ENCODE measurements around the gene TNFRSF14. TPM values are rescaled to one million over a fixed set of nuclear protein-coding genes. Genes with fewer than 3 reads are reported as not detected.
A peak's percentile ranks its signal among the peaks of the same experiment; 100 is the strongest.

TNFRSF14 gene
- total RNA-seq, 1 donor from 2014 or later = 152 TPM

GRCh38 chr1:2529784-2530512 lies 26.2 kb upstream of the TNFRSF14 start, which contains the start of gene HES5:
Gene HES5 (minus strand): TSS chr1:2530263. CDS start chr1:2530164, 99 bp downstream.
- Histone ChIP-seq H3K36me3 (no peaks in the 10 kb centered on the region), H3K4me3 (peak within 1 kb of the TSS; percentile 51), H3K9me3 (no peaks in the 10 kb centered on the region), H3K4me1 (peaks cover 67% of the 10 kb centered on the region), H3K27ac (peak within 1 kb of the TSS; percentile 41), H3K27me3 (ENCODE audit: low read depth) (peaks cover 59% of the 10 kb centered on the region)
- ATAC-seq (peak; percentile 5 to 19), DNase-seq (no peak)
- intact Hi-C loops (cut with DNase I) = no loop called here
- TF ChIP-seq, protein P1, sequence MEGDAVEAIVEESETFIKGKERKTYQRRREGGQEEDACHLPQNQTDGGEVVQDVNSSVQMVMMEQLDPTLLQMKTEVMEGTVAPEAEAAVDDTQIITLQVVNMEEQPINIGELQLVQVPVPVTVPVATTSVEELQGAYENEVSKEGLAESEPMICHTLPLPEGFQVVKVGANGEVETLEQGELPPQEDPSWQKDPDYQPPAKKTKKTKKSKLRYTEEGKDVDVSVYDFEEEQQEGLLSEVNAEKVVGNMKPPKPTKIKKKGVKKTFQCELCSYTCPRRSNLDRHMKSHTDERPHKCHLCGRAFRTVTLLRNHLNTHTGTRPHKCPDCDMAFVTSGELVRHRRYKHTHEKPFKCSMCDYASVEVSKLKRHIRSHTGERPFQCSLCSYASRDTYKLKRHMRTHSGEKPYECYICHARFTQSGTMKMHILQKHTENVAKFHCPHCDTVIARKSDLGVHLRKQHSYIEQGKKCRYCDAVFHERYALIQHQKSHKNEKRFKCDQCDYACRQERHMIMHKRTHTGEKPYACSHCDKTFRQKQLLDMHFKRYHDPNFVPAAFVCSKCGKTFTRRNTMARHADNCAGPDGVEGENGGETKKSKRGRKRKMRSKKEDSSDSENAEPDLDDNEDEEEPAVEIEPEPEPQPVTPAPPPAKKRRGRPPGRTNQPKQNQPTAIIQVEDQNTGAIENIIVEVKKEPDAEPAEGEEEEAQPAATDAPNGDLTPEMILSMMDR (IDR thresholded peaks at IDR 0.05) = no peak

DNA sequence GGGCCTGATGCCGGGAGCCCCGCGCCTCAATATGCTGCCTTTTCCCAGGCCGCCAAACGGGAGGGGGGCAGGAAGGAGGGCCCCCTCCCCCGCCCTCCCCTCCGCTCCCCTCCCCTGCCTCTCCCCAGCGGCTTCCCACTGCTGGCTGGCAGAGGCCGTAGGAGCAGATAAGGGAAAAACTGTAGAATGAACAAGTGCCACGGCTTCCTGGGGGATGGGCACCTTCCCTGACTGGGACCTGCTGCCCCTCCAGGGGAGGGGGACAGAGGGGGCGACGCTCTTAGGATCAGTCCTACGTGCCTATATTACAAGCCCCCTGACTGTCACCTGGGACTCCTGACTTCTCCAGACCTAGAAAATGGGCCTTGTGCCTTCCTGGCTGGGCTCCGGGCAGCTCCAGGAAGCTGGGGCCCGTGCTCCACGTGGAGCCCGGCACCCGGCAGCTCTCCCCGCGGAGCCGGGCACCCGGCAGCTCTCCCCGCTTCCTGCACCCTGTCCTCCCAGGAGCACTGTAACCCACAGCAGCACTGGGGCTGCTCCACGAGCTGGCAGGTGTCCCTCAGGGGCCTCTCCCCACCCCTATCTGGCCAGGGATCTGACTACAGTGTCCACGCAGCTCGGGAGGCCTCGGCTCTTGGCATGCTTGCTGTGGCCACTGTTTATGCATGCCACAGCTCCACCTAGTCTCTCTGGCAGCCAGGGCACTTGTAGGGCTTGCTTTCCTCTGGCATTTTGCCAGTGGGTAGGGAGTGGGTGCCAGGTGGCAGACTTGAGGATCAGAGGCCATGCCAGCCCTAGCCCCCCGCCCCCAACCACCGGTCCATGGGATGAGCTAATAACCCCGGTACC lies 25.4 kb upstream of the TNFRSF14 start:
- intact Hi-C loops (cut with DNase I) = no loop called here
- ATAC-seq (peak; percentile 19 to 42), DNase-seq (no peak)
- H3K36me3 ChIP-seq = no peaks in the 10 kb centered on the region
- peaks cover 59% of the 10 kb centered on the region for H3K27me3 ChIP-seq (ENCODE audit: low read depth)
- H3K4me1 ChIP-seq = peaks cover 64% of the 10 kb centered on the region
- no peaks in the 10 kb centered on the region for H3K9me3 ChIP-seq
- peak overlapping the region; percentile 41 for H3K27ac ChIP-seq
- H3K4me3 ChIP-seq = peak overlapping the region; percentile 51
- TF ChIP-seq, protein P1 (IDR thresholded peaks at IDR 0.05) = no peak

GRCh38 chr1:2532485-2533160 lies 23.5 kb upstream of the TNFRSF14 start:
- TF ChIP-seq, protein P1 (IDR thresholded peaks at IDR 0.05) = no peak
- ATAC-seq (no peak), DNase-seq (no peak)
- Histone ChIP-seq H3K27ac (no peak overlapping the region), H3K27me3 (ENCODE audit: low read depth) (peaks cover 55% of the 10 kb centered on the region), H3K9me3 (no peaks in the 10 kb centered on the region), H3K36me3 (no peaks in the 10 kb centered on the region), H3K4me3 (no peak overlapping the region), H3K4me1 (peaks cover 54% of the 10 kb centered on the region)
- intact Hi-C loops (cut with DNase I) = no loop called here

DNA sequence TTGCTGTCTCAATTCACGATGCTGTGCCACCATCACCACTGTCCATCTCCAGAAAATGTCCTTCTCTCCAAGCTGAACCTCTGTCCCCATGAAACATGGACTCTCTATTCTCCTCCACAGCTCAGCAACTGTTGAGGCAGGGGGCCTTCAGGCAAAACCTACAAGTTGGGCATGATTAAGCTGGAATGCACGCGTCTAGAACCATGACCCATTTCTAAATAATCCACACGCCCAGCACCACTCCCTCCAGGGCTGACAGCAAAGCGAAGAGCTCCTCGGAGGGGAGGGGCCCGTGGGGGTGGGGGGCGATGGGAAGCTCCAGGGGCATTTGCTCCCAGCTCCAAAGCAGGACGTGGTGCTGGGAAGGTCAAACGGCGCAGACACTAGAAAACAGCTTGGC lies 22.8 kb upstream of the TNFRSF14 start:
- Histone ChIP-seq H3K9me3 (no peaks in the 10 kb centered on the region), H3K4me1 (peaks cover 49% of the 10 kb centered on the region), H3K27me3 (ENCODE audit: low read depth) (peaks cover 48% of the 10 kb centered on the region), H3K4me3 (no peak overlapping the region), H3K36me3 (no peaks in the 10 kb centered on the region), H3K27ac (no peak overlapping the region)
- ATAC-seq (no peak), DNase-seq (no peak)
- TF ChIP-seq, protein P1 (IDR thresholded peaks at IDR 0.05) = no peak
- intact Hi-C loops (cut with DNase I) = no loop called here

DNA sequence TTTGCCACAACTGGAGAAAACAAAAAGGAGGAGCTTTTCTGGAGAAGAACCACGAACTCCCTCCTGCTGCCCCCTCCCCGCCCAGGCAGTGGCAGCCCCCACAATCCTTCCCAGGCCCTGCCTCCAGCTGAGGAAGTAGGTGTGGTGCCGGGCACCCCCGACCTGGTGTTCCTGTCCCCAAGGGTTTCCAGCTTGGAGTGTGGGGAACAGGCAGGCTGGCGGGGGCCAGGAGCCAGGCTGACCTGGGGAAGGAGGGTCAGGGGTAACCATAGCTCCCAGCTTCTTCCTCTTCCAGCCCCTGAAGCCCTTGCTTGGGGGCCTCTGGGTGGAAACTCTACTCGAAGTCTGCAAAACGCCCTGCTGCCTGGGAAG lies 21.9 kb upstream of the TNFRSF14 start:
- H3K4me3 ChIP-seq = no peak overlapping the region
- H3K27me3 ChIP-seq (ENCODE audit: low read depth) = peaks cover 41% of the 10 kb centered on the region
- DNase-seq = no peak
- intact Hi-C loops (cut with DNase I) = no loop called here
- no peaks in the 10 kb centered on the region for H3K9me3 ChIP-seq
- TF ChIP-seq, protein P1 (IDR thresholded peaks at IDR 0.05) = no peak
- no peak for ATAC-seq
- H3K4me1 ChIP-seq = peaks cover 40% of the 10 kb centered on the region
- H3K27ac ChIP-seq = peak overlapping the region; percentile 58
- H3K36me3 ChIP-seq = no peaks in the 10 kb centered on the region

All from lower lobe of right lung (tissue), 2 donors.